GDM1 (cell line): Measurements from ENCODE around the gene GPR155.

Experiments
- DNase-seq: peaks from one replicate; lab custom pipeline; 2025; lab: John Stamatoyannopoulos, UW

Gene GPR155

GRCh38 chr2:174486563-174487107 lies at the start of gene GPR155:
TSS of gene GPR155 (minus strand) at chr2:174487029. CDS start at chr2:174481956, 5,073 bp downstream.
- no peak for DNase-seq

GRCh38 chr2:174535757-174536703 lies 49.2 kb upstream of the GPR155 start:
- no peak for DNase-seq

- DNase-seq: no peak
Measured at GRCh38 chr2:174535083-174535482, 48.3 kb upstream of the GPR155 start.

- no peak for DNase-seq
Measured at GRCh38 chr2:174529916-174530315, 43.1 kb upstream of the GPR155 start.

- no peak for DNase-seq
Measured at GRCh38 chr2:174527959-174528358, 41.1 kb upstream of the GPR155 start.

- DNase-seq: no peak
Measured at GRCh38 chr2:174527101-174527721, 40.4 kb upstream of the GPR155 start.

- no peak for DNase-seq
Measured at GRCh38 chr2:174524527-174524926, 37.7 kb upstream of the GPR155 start.

- DNase-seq: no peak
Measured at GRCh38 chr2:174522553-174522952, 35.7 kb upstream of the GPR155 start.

GRCh38 chr2:174518395-174518794 lies 31.6 kb upstream of the GPR155 start:
- DNase-seq: no peak

- no peak for DNase-seq
Measured at GRCh38 chr2:174516501-174517378, 29.9 kb upstream of the GPR155 start.

- no peak for DNase-seq
Measured at GRCh38 chr2:174512345-174512744, 25.5 kb upstream of the GPR155 start.

- DNase-seq: no peak
Measured at GRCh38 chr2:174511580-174512260, 24.9 kb upstream of the GPR155 start.

GRCh38 chr2:174510583-174511189 lies 23.9 kb upstream of the GPR155 start:
- no peak for DNase-seq

- DNase-seq: no peak
Measured at GRCh38 chr2:174503161-174503809, 16.5 kb upstream of the GPR155 start.

- no peak for DNase-seq
Measured at GRCh38 chr2:174499371-174499770, 12.5 kb upstream of the GPR155 start.

- no peak for DNase-seq
Measured at GRCh38 chr2:174495365-174496012, 8.7 kb upstream of the GPR155 start.

- no peak for DNase-seq
Measured at GRCh38 chr2:174493549-174494331, 6.9 kb upstream of the GPR155 start.

- DNase-seq: no peak
Measured at GRCh38 chr2:174492963-174493431, 6.2 kb upstream of the GPR155 start.

GRCh38 chr2:174491947-174492346 lies 5.1 kb upstream of the GPR155 start:
- no peak for DNase-seq
